Upper lobe of left lung (tissue), 6 donors: ENCODE measurements around the gene TMEM117. TPM values are rescaled to one million over a fixed set of nuclear protein-coding genes. Genes with fewer than 3 reads are reported as not detected.

Experiments used
- ATAC-seq, 2 donors: fragments of 200-7000 bp; cut with Tn5 transposase; one replicate each; pipeline ENCODE4 v1.9.1; 2022; ENCODE audit warnings: mild to moderate bottlenecking in 2 of 2, moderate library complexity in 2 of 2; ENCODE audit not compliant: low FRiP score in 2 of 2
- DNase-seq, 2 donors: peaks; one replicate each; pipeline ENCODE4 v3.0.0-alpha.2; 2019 to 2020
- H3K27ac ChIP-seq, 4 donors: fragments of 200-600 bp; sonication (generic); one replicate each; pipeline ENCODE4 v1.5.1; 2016 to 2019
- H3K27me3 ChIP-seq, 4 donors: fragments of 200-600 bp; sonication (generic); one replicate each; pipeline ENCODE4 v1.5.1; 2017 to 2019
- H3K36me3 ChIP-seq, 4 donors: fragments of 200-600 bp; sonication (generic); one replicate each; pipeline ENCODE4 v1.5.1; 2016 to 2019
- H3K4me1 ChIP-seq, 4 donors: fragments of 200-600 bp; sonication (generic); one replicate each; pipeline ENCODE4 v1.5.1; 2018 to 2019
- H3K4me3 ChIP-seq, 4 donors: fragments of 200-600 bp; sonication (generic); one replicate each; pipeline ENCODE4 v1.5.1; 2017 to 2019; ENCODE audit warnings: mild to moderate bottlenecking in 2 of 4, moderate library complexity in 1 of 4
- H3K9me3 ChIP-seq, 4 donors: fragments of 200-600 bp; sonication (generic); one replicate each; pipeline ENCODE4 v1.5.1; 2018 to 2019
- CTCF ChIP-seq, 6 experiments: fragments of 450-650 bp in 4 of 6; fragments of 200-600 bp in 2 of 6; sonication (generic) in 2 of 6; IDR thresholded peaks; one replicate each; pipeline ENCODE4 v1.5.1; 2016 to 2019; ENCODE audit warnings: antibody characterized with exemption in 6 of 6
- EP300 ChIP-seq, 4 donors: sonication (generic); formaldehyde crosslinking; IDR thresholded peaks; one replicate each; pipeline ENCODE4 v1.5.1; 2017; ENCODE audit warnings: antibody characterized with exemption in 4 of 4, control low read depth in 2 of 4
- POLR2A ChIP-seq, 4 donors: fragments of 450-650 bp; IDR thresholded peaks; one replicate each; pipeline ENCODE4 v1.5.1; 2016 to 2017; ENCODE audit warnings: antibody characterized with exemption in 4 of 4, mild to moderate bottlenecking in 2 of 4
- POLR2AphosphoS5 ChIP-seq, 2 donors: sonication (generic); formaldehyde crosslinking; IDR thresholded peaks; one replicate each; pipeline ENCODE4 v1.5.1; 2017; ENCODE audit warnings: antibody characterized with exemption in 2 of 2
- WGBS, 2 donors: methylation state at CpG; one replicate each; pipeline ENCODE4 v1.1.5; 2017 to 2018; 5-methylcytosine and 5-hydroxymethylcytosine counted together
- total RNA-seq, 6 donors: library from RNA; depleted of rRNA in 4 of 6; stranded (reverse); fragments of >200 nt in 4 of 6; gene quantifications; one replicate each; pipeline versions ENCODE4 v1.1.0 to v1.2.1, GENCODE V29; 2016 to 2021
- donor health status: DM: no; HTN: no; CAD: no; lungs with moderate emphysema.
- donor health status: DM: no; HTN: yes; CAD: no; lungs with severe emphysema.

Gene TMEM117
- total RNA-seq, 6 donors from 2014 or later: 2.6 to 8.4 (median 4.2) TPM

GRCh38 chr12:44286336-44286735 lies 450.5 kb downstream of the TMEM117 start:
- WGBS, 2 donors: 54 to 60% methylated on average over 2 of the region's 2 CpGs
- peaks cover 0 to 6% (median 3%) of the 10 kb centered on the region in 4 donors for H3K9me3 ChIP-seq
- H3K27me3 ChIP-seq: no peaks in the 10 kb centered on the region
- no peaks in the 10 kb centered on the region for H3K4me1 ChIP-seq
- ATAC-seq (no peak), DNase-seq (no peak)
- H3K36me3 ChIP-seq: no peaks in the 10 kb centered on the region
- no peak overlapping the region for H3K27ac ChIP-seq
- no peak overlapping the region for H3K4me3 ChIP-seq
- TF ChIP-seq POLR2AphosphoS5 (IDR thresholded peaks at IDR 0.05) (no peak), POLR2A (IDR thresholded peaks at IDR 0.05) (no peak), EP300 (IDR thresholded peaks at IDR 0.05) (no peak), CTCF (IDR thresholded peaks at IDR 0.05) (no peak)

DNA sequence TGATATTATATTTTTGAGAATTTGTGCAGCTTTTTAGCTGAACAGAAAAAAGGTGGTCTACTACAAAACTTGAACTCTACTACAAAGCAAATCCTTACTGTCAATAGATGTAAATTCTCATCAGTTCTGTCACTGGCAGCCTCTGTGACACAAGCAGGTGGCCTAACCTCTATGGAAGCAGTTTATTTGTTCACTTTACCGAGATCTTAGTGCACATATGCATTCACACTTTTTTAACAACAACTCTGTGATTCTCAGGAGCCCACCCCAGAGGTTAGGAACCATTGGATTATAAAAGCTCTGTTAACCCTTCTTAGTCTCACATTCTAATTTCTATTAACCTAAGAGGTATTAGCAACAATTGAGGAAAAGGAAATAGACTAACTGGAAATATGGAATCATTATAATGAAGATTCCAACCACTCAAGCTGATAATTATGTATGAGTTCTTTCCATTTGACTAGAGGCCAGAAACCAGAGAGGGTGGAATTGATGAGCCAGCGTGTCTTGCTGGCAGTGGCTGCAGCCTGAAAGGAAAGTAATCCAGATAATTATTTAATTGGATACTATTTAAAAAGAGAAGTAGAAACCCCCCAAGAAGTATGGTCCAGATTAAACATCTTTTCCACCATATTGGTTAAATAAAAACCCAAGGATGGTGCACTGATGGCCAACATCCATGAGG lies 451.1 kb downstream of the TMEM117 start:
- Histone ChIP-seq H3K36me3 (no peaks in the 10 kb centered on the region), H3K27ac (no peak overlapping the region), H3K9me3 (peaks cover 0 to 6% (median 3%) of the 10 kb centered on the region in 4 donors), H3K4me3 (no peak overlapping the region), H3K4me1 (no peaks in the 10 kb centered on the region), H3K27me3 (no peaks in the 10 kb centered on the region)
- DNase-seq (no peak), ATAC-seq (no peak)
- WGBS, 2 donors: 81 to 85% methylated on average over 2 of the region's 2 CpGs
- no peak for TF ChIP-seq CTCF (IDR thresholded peaks at IDR 0.05)
- TF ChIP-seq EP300 (IDR thresholded peaks at IDR 0.05): no peak
- TF ChIP-seq POLR2AphosphoS5 (IDR thresholded peaks at IDR 0.05): no peak
- no peak for TF ChIP-seq POLR2A (IDR thresholded peaks at IDR 0.05)

GRCh38 chr12:44287545-44287944 lies 451.7 kb downstream of the TMEM117 start:
- Histone ChIP-seq H3K4me1 (no peaks in the 10 kb centered on the region), H3K9me3 (peaks cover 0 to 6% (median 3%) of the 10 kb centered on the region in 4 donors), H3K27me3 (no peaks in the 10 kb centered on the region), H3K4me3 (no peak overlapping the region), H3K27ac (no peak overlapping the region), H3K36me3 (no peaks in the 10 kb centered on the region)
- no peak for TF ChIP-seq EP300 (IDR thresholded peaks at IDR 0.05)
- TF ChIP-seq CTCF (IDR thresholded peaks at IDR 0.05): no peak
- TF ChIP-seq POLR2A (IDR thresholded peaks at IDR 0.05): no peak
- no peak for TF ChIP-seq POLR2AphosphoS5 (IDR thresholded peaks at IDR 0.05)
- ATAC-seq (no peak), DNase-seq (no peak)

GRCh38 chr12:44294649-44295048 lies 458.8 kb downstream of the TMEM117 start:
- TF ChIP-seq EP300 (IDR thresholded peaks at IDR 0.05) (no peak), POLR2AphosphoS5 (IDR thresholded peaks at IDR 0.05) (no peak), POLR2A (IDR thresholded peaks at IDR 0.05) (no peak), CTCF (IDR thresholded peaks at IDR 0.05) (no peak)
- Histone ChIP-seq H3K4me1 (no peaks in the 10 kb centered on the region), H3K4me3 (no peak overlapping the region), H3K27me3 (no peaks in the 10 kb centered on the region), H3K9me3 (peaks cover 4 to 23% (median 10%) of the 10 kb centered on the region in 4 donors), H3K27ac (no peak overlapping the region), H3K36me3 (no peaks in the 10 kb centered on the region)
- 70 to 75% methylated on average over 1 of the region's 1 CpG for WGBS, 2 donors
- ATAC-seq (no peak), DNase-seq (no peak)
